Adrenal gland (tissue), 12 donors: ENCODE results near the gene TUBB3. TPM values are rescaled to one million over a fixed set of nuclear protein-coding genes. Genes with fewer than 3 reads are reported as not detected.

Experiments used
- DNase-seq, 7 donors: peaks; one replicate each; pipeline ENCODE4 v3.0.0-alpha.2; 2019 to 2020
- H3K27ac ChIP-seq, 5 donors: fragments of 200-600 bp; sonication (generic) in 4 of 5; 1 replicate in 3 of 5; 2 replicates in 2 of 5; pipeline versions ENCODE4 v1.5.1 to v1.8.0; 2016 to 2020; ENCODE audit warnings: mild to moderate bottlenecking in 1 of 5
- H3K27me3 ChIP-seq: fragments of 200-600 bp; 2 replicates; pipeline ENCODE4 v1.8.0; 2021
- H3K36me3 ChIP-seq, 2 donors: fragments of 200-600 bp; replicated peaks in 1 of 2; 1 replicate in 1 of 2; 2 replicates in 1 of 2; pipeline versions ENCODE4 v1.5.1 to v1.8.0; 2018 to 2022
- H3K4me1 ChIP-seq, 2 donors: fragments of 200-600 bp; replicated peaks in 1 of 2; 1 replicate in 1 of 2; 2 replicates in 1 of 2; pipeline versions ENCODE4 v1.5.1 to v1.8.0; 2018 to 2021
- H3K4me3 ChIP-seq, 4 donors: fragments of 200-600 bp; sonication (generic) in 3 of 4; one replicate each; pipeline ENCODE4 v1.5.1; 2016 to 2018
- H3K9me3 ChIP-seq, 3 donors: fragments of 200-600 bp; sonication (generic) in 1 of 3; replicated peaks in 1 of 3; 1 replicate in 2 of 3; 2 replicates in 1 of 3; pipeline versions ENCODE4 v1.5.1 to v1.8.0; 2016 to 2021
- CTCF ChIP-seq, 6 experiments: fragments of 450-650 bp in 4 of 6; fragments of 200-600 bp in 2 of 6; sonication (generic) in 1 of 6; IDR thresholded peaks; 1 replicate in 5 of 6; 2 replicates in 1 of 6; pipeline versions ENCODE4 v1.5.1 to v1.8.0; 2016 to 2021; ENCODE audit warnings: antibody characterized with exemption in 6 of 6, mild to moderate bottlenecking in 2 of 6, moderate library complexity in 1 of 6
- POLR2A ChIP-seq, 2 donors: fragments of 450-650 bp; IDR thresholded peaks; one replicate each; pipeline ENCODE4 v1.6.1; 2017; ENCODE audit warnings: antibody characterized with exemption in 2 of 2, mild to moderate bottlenecking in 2 of 2, moderate library complexity in 1 of 2
- WGBS, 4 donors: extraction: QIAGEN DNeasy Blood & Tissue Kit in 2 of 4; methylation state at CpG; one replicate each; pipeline versions ENCODE4 v1.1.5 to v1.1.7; 2013 to 2017; 5-methylcytosine and 5-hydroxymethylcytosine counted together
- intact Hi-C, 2 donors: fragments of 100-400 bp; cut with DNase I; formaldehyde crosslinking; loops; one replicate each; pipeline versions ENCODE4 v1.14.1 to v1.15.0; 2022 to 2023
- polyA plus RNA-seq, 3 donors: library from polyadenylated mRNA; stranded (reverse); fragments of 200-250 nt in 2 of 3; fragments of 350-450 nt in 1 of 3; fragmentation: Illumina TruSeq in 1 of 3; extraction: RNeasy Lipid Tissue Mini Kit (QIAGEN cat#74804) in 1 of 3; gene quantifications; one replicate each; pipeline ENCODE4 v1.2.3, GENCODE V29; 2013 to 2014
- total RNA-seq, 9 donors: library from RNA; depleted of rRNA in 4 of 9; stranded (reverse); fragments of >200 nt in 4 of 9; fragments of 120-200 nt in 1 of 9; fragmentation: NEBNext Ultra II Directional in 1 of 9; extraction: Animal tissue kit (Norgen Biotek cat#: 25700) in 1 of 9; gene quantifications; one replicate each; pipeline versions ENCODE4 v1.1.0 to v1.2.4, GENCODE V29; 2013 to 2023
- donor health status: healthy with polysubstance abuse.
- donor health status: Bipolar disorder and iron deficiency.
- donor health status: DM: yes; HTN: yes; CAD: no.
- donor health status: DM: no; HTN: no; CAD: no.
- donor health status: DM: no; HTN: no; CAD: no.
- donor health status: DM: yes; HTN: yes; CAD: no.

The TUBB3 gene
- total and polyA plus RNA-seq, 12 donors = 6.4 to 63.8 (median 14.5) TPM

DNA sequence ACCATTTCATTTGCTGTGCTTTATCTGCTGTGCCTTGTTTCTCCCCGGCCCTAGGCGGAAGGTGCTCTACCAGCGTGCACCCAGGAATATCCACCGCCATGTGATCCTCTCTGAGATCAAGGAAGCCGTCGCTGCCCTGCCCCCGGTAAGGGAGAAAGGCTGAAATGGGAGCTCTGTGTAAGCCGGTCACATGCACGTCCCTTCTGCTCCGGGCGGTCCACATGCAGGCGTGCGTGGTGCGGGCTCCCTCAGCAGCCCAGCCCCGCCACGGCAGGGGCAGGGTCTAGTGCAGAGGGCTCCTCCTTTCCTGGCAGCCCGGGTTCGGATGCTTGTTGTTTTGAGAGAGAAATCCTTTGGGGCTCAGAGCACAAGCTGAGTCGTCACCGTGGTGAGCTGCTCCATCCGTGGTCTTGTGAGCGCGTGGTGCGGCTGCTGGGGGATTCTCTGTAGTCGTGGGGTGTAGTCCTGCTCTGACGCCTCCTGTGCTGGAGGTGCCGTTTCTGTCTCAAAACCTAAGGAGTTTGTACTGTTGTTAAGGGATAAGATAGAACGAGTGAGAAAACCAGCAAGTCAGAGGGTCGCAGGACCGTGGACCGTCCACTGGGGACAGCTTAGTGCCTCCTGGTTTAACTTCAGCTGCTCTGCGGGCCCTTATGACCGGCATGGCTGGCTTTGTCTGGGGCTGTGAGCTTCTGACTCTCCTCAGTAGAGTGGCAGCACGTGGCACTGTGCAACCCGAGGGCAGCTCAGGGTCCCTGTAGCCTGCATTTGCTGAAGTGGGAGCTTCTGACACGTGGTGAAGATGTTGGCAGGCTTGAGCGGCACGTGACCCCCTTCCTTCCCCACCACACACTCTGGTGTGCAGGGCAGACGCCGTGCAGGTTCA is 16.8 kb upstream of the TUBB3 start:
- Histone ChIP-seq H3K9me3 (no peaks in the 10 kb centered on the region), H3K4me3 (no peak overlapping the region), H3K36me3 (peaks cover 0 to 70% of the 10 kb centered on the region in 2 donors), H3K4me1 (peaks cover 0 to 5% of the 10 kb centered on the region in 2 donors), H3K27ac (no peak overlapping the region), H3K27me3 (no peaks in the 10 kb centered on the region)
- no peak for DNase-seq
- intact Hi-C loops = no loop called here
- TF ChIP-seq POLR2A (IDR thresholded peaks at IDR 0.05) (no peak), CTCF (IDR thresholded peaks at IDR 0.05) (no peak)
- WGBS, 4 donors = 84 to 96% (median 94%) methylated on average over 26 to 40 of the region's 40 CpGs

- intact Hi-C loops = no loop called here
- no peaks in the 10 kb centered on the region for H3K9me3 ChIP-seq
- peaks cover 0 to 5% of the 10 kb centered on the region in 2 donors for H3K4me1 ChIP-seq
- DNase-seq = no peak
- peaks cover 0 to 76% of the 10 kb centered on the region in 2 donors for H3K36me3 ChIP-seq
- 95 to 99% (median 96%) methylated on average over 10 to 13 of the region's 13 CpGs for WGBS, 4 donors
- no peak overlapping the region for H3K27ac ChIP-seq
- H3K4me3 ChIP-seq = no peak overlapping the region
- TF ChIP-seq POLR2A (IDR thresholded peaks at IDR 0.05) (no peak), CTCF (IDR thresholded peaks at IDR 0.05) (no peak)
- no peaks in the 10 kb centered on the region for H3K27me3 ChIP-seq
These were observed 15.9 kb upstream of the TUBB3 start for GRCh38 chr16:89907055-89907814.

- Histone ChIP-seq H3K4me1 (peaks cover 0 to 5% of the 10 kb centered on the region in 2 donors), H3K4me3 (no peak overlapping the region), H3K27me3 (no peaks in the 10 kb centered on the region), H3K36me3 (peaks cover 0 to 73% of the 10 kb centered on the region in 2 donors), H3K27ac (no peak overlapping the region), H3K9me3 (no peaks in the 10 kb centered on the region)
- no peak for TF ChIP-seq POLR2A (IDR thresholded peaks at IDR 0.05)
- no peak for TF ChIP-seq CTCF (IDR thresholded peaks at IDR 0.05)
- intact Hi-C loops = no loop called here
- WGBS, 4 donors = 81 to 100% (median 91%) methylated on average over 4 of the region's 4 CpGs
- no peak for DNase-seq
These were observed 14.9 kb upstream of the TUBB3 start for GRCh38 chr16:89908236-89908635.
